DND-41 (cell line): ENCODE results near the gene FGL2.

Experiments used
- EZH2 ChIP-seq: IDR thresholded peaks from 3 replicates; pipeline ENCODE4 v1.6.1; 2012; ENCODE audit warnings: borderline replicate concordance, low read depth, mild to moderate bottlenecking, moderate library complexity, low read length, inconsistent platforms; ENCODE audit not compliant: severe bottlenecking
- TF ChIP-seq, protein P1 (sequence below): IDR thresholded peaks from 2 replicates; pipeline ENCODE4 v1.5.1; 2012; ENCODE audit warnings: borderline replicate concordance, low read length, moderate library complexity, mild to moderate bottlenecking; ENCODE audit not compliant: poor library complexity, severe bottlenecking; ENCODE audit errors: extremely low read depth

DNA sequence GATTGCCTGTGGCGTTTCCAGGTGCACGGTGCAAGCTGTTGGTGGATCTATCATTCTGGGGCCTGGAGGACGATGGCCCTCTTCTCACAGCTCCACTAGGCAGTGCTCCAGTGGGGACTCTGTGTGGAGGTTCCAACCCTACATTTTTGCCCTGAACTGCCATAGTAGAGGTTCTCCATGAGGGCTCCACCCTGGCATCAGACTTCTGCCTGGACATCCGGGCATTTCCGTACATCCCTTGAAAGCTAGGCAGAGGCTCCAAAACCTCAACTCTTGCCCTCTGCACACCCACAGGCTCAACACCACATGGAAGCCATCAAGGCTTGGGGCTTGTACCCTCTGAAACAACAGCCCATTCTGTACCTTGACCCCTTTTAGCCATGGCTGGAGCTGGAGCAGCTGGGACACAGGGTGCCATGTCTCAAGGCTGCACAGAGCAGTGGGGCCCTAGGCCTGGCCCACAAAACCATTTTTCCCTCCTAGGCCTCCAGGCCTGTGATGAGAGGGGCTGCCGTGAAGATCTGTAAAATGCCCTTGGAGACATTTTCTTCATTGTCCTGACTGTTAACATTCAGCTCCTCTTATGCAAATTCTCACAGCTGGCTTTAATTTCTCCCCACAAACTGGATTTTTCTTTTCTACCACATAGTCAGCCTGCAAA lies 10.0 kb upstream of the FGL2 start:
- TF ChIP-seq, protein P1, sequence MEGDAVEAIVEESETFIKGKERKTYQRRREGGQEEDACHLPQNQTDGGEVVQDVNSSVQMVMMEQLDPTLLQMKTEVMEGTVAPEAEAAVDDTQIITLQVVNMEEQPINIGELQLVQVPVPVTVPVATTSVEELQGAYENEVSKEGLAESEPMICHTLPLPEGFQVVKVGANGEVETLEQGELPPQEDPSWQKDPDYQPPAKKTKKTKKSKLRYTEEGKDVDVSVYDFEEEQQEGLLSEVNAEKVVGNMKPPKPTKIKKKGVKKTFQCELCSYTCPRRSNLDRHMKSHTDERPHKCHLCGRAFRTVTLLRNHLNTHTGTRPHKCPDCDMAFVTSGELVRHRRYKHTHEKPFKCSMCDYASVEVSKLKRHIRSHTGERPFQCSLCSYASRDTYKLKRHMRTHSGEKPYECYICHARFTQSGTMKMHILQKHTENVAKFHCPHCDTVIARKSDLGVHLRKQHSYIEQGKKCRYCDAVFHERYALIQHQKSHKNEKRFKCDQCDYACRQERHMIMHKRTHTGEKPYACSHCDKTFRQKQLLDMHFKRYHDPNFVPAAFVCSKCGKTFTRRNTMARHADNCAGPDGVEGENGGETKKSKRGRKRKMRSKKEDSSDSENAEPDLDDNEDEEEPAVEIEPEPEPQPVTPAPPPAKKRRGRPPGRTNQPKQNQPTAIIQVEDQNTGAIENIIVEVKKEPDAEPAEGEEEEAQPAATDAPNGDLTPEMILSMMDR, result no peak
- TF ChIP-seq EZH2, result no peak
